HG03432 (cell line): ENCODE measurements around the gene CACNG8.

Experiments
- ATAC-seq: cut with Tn5 transposase; IDR thresholded peaks from one replicate; pipeline ENCODE4 v1.9.1; 2021; ENCODE audit warnings: mild to moderate bottlenecking, moderate library complexity; ENCODE audit not compliant: unreplicated experiment

Gene CACNG8

GRCh38 chr19:53992211-53992610 lies 29.5 kb downstream of the CACNG8 start:
- ATAC-seq, result no peak

- no peak for ATAC-seq
Observed at GRCh38 chr19:53992815-53993214, 30.1 kb downstream of the CACNG8 start.

- ATAC-seq, result no peak
Observed at GRCh38 chr19:53993448-53993847, 30.7 kb downstream of the CACNG8 start.

GRCh38 chr19:53994811-53995210 lies 32.1 kb downstream of the CACNG8 start:
- no peak for ATAC-seq

GRCh38 chr19:53998223-53998622 lies 35.5 kb downstream of the CACNG8 start:
- no peak for ATAC-seq

GRCh38 chr19:53999694-54000093 lies 37.0 kb downstream of the CACNG8 start:
- no peak for ATAC-seq

GRCh38 chr19:54001496-54001895 lies 38.8 kb downstream of the CACNG8 start:
- no peak for ATAC-seq

GRCh38 chr19:54002495-54003315 lies 40.0 kb downstream of the CACNG8 start:
- no peak for ATAC-seq

GRCh38 chr19:54009440-54009839 lies 46.7 kb downstream of the CACNG8 start:
- no peak for ATAC-seq

- ATAC-seq, result no peak
Observed at GRCh38 chr19:54010474-54010873, 47.7 kb downstream of the CACNG8 start.

GRCh38 chr19:54011507-54012211 lies 48.9 kb downstream of the CACNG8 start:
- no peak for ATAC-seq

GRCh38 chr19:54013866-54014265 lies 51.1 kb downstream of the CACNG8 start:
- ATAC-seq, result no peak

GRCh38 chr19:54014920-54015560 lies 52.3 kb downstream of the CACNG8 start:
- ATAC-seq, result no peak

GRCh38 chr19:54017261-54017660 lies 54.5 kb downstream of the CACNG8 start:
- no peak for ATAC-seq

- ATAC-seq, result no peak
Observed at GRCh38 chr19:54021363-54021762, 58.6 kb downstream of the CACNG8 start.

- ATAC-seq, result no peak
Observed at GRCh38 chr19:54021932-54022331, 59.2 kb downstream of the CACNG8 start.

GRCh38 chr19:54023191-54023590 lies 60.5 kb downstream of the CACNG8 start:
- no peak for ATAC-seq

GRCh38 chr19:54024660-54025059 lies 61.9 kb downstream of the CACNG8 start:
- ATAC-seq, result no peak

- ATAC-seq, result no peak
Observed at GRCh38 chr19:54026656-54027055, 63.9 kb downstream of the CACNG8 start.

- no peak for ATAC-seq
Observed at GRCh38 chr19:54029301-54029700, 66.6 kb downstream of the CACNG8 start.

- no peak for ATAC-seq
Observed at GRCh38 chr19:54029930-54030490, 67.3 kb downstream of the CACNG8 start.
